ENCODE results near the gene MIS12. TPM values are rescaled to one million over a fixed set of nuclear protein-coding genes. Genes with fewer than 3 reads are reported as not detected.
A peak's percentile ranks its signal among the peaks of the same experiment; 100 is the strongest.

MIS12 gene
- total and polyA plus RNA-seq, 2 of the 13 experiments (the other 11 are each of a cell fraction or from before 2014, with no cell fraction given) = 13.4 to 28.0 TPM

DNA sequence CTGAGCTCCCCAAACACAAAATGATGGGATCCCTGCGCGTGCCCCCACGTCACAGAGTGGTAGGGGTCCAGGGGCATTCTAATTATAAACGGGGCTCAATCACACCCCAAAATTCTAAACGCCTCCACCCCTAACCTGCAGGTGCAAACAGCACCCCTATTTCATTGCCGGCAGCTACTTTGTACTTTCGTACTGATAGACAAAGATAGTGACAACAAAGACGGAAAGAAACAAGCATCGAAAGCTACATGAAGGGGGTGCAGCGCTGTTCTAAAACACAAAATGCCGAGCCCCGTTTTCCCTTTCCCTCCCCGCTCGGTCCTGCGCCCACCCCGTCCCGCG is 13.9 kb downstream of the MIS12 start:
- peaks cover 0 to 13% of the 10 kb centered on the region in 2 experiments; a peak in 3 of 5 replicates for H3K27me3 ChIP-seq (ENCODE audit: control insufficient read depth in 1 of 2, insufficient read depth in 2 of 2, low read length in 2 of 2)
- no peak overlapping the region for H2AFZ ChIP-seq (ENCODE audit: low read length)
- intact Hi-C loops (cut with micrococcal nuclease; ENCODE audit: unreplicated experiment) (no loop called here), in situ Hi-C loops (cut with HindIII; ENCODE audit: extremely low pct_ligation_motif_present, low pct_unique_long_range_greater_than_20kb) (no loop called here)
- no peak for DNase-seq (ENCODE audit: low spot score)
- H4K20me1 ChIP-seq (ENCODE audit: insufficient read depth, low read length) = no peaks in the 10 kb centered on the region
- CTCF ChIA-PET (ENCODE audit: low intra/inter-chr PET ratio, low total read pairs) = no interaction called here
- 26% methylated on average over 17 of the region's 18 CpGs for WGBS (ENCODE audit: low lambda C conversion rate)
- H3K79me2 ChIP-seq (ENCODE audit: insufficient read depth, low read length) = no peaks in the 10 kb centered on the region
- H3K27ac ChIP-seq (ENCODE audit: extremely low read length, insufficient read depth, low read length) = no peak overlapping the region
- H3K36me3 ChIP-seq (replicated peaks in 1 of 2; ENCODE audit: control insufficient read depth in 1 of 2, insufficient read depth in 2 of 2, low read length in 2 of 2) = no peaks in the 10 kb centered on the region
- POLR2A ChIA-PET = interaction anchor here (1.1 to 2.6 kb wide), 6 partner anchors 9 to 61 kb away, joined by 3 to 24 read pairs (median 4); partner anchors contain the start of genes C1QBP, DERL2, DHX33 and MIS12
- peak overlapping the region; percentile 55; the same call in 1 of the 2 replicates for H3K9ac ChIP-seq (ENCODE audit: insufficient read depth, low read depth, low read length)
- H3K4me1 ChIP-seq (ENCODE audit: insufficient read depth, low read length) = peaks cover 7% of the 10 kb centered on the region
- no peak for ATAC-seq
- BruUV-seq (replicated peaks) = no TSS peak
- no peaks in the 10 kb centered on the region for H3K9me3 ChIP-seq (ENCODE audit: low read length)
- H3K4me2 ChIP-seq (ENCODE audit: low read depth, low read length) = peak overlapping the region; percentile 75
- H3K4me3 ChIP-seq (replicated peaks in 1 of 3; ENCODE audit: insufficient read depth in 1 of 3, low read depth in 2 of 3, low read length in 3 of 3) = peak overlapping the region; percentile 75 to 79 (median 75)
- no peak for FAIRE-seq
- TF ChIP-seq ZNF550 (CRISPR knock-in tag; IDR thresholded peaks at IDR 0.05; ENCODE audit: borderline replicate concordance) (no peak), ZNF841 (CRISPR knock-in tag; IDR thresholded peaks at IDR 0.05; ENCODE audit: borderline replicate concordance) (no peak), ZNF44 (CRISPR knock-in tag; IDR thresholded peaks at IDR 0.05) (no peak), MXD4 (CRISPR knock-in tag; IDR thresholded peaks at IDR 0.05) (no peak), MTA3 (CRISPR knock-in tag; IDR thresholded peaks at IDR 0.05) (no peak), KDM4B (CRISPR knock-in tag; IDR thresholded peaks at IDR 0.05) (no peak), FIP1L1 (IDR thresholded peaks at IDR 0.05; ENCODE audit: borderline replicate concordance, insufficient read depth, low read depth, low read length) (no peak), HDAC1 (CRISPR knock-in tag; IDR thresholded peaks at IDR 0.05) (no peak), ARID2 (CRISPR knock-in tag; IDR thresholded peaks at IDR 0.05; ENCODE audit: borderline replicate concordance) (no peak), ZNF256 (CRISPR knock-in tag; conservative IDR thresholded peaks at IDR 0.05) (no peak)
- TF ChIP-seq, protein P1, sequence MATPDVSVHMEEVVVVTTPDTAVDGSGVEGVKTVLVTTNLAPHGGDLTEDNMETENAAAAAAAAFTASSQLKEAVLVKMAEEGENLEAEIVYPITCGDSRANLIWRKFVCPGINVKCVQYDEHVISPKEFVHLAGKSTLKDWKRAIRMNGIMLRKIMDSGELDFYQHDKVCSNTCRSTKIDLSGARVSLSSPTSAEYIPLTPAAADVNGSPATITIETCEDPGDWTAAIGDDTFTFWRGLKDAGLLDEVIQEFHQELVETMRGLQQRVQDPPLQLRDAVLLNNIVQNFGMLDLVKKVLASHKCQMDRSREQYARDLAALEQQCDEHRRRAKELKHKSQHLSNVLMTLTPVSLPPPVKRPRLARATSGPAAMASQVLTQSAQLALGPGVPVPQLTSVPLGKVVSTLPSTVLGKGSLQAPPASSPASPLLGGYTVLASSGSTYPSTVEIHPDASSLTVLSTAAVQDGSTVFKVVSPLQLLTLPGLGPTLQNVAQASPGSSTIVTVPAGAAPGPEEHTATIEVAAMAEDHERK (CRISPR knock-in tag; IDR thresholded peaks at IDR 0.05; ENCODE audit: low read depth) = no peak
- TF ChIP-seq, protein P2, sequence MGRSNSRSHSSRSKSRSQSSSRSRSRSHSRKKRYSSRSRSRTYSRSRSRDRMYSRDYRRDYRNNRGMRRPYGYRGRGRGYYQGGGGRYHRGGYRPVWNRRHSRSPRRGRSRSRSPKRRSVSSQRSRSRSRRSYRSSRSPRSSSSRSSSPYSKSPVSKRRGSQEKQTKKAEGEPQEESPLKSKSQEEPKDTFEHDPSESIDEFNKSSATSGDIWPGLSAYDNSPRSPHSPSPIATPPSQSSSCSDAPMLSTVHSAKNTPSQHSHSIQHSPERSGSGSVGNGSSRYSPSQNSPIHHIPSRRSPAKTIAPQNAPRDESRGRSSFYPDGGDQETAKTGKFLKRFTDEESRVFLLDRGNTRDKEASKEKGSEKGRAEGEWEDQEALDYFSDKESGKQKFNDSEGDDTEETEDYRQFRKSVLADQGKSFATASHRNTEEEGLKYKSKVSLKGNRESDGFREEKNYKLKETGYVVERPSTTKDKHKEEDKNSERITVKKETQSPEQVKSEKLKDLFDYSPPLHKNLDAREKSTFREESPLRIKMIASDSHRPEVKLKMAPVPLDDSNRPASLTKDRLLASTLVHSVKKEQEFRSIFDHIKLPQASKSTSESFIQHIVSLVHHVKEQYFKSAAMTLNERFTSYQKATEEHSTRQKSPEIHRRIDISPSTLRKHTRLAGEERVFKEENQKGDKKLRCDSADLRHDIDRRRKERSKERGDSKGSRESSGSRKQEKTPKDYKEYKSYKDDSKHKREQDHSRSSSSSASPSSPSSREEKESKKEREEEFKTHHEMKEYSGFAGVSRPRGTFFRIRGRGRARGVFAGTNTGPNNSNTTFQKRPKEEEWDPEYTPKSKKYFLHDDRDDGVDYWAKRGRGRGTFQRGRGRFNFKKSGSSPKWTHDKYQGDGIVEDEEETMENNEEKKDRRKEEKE (IDR thresholded peaks at IDR 0.05) = no peak
- TF ChIP-seq, protein P3, sequence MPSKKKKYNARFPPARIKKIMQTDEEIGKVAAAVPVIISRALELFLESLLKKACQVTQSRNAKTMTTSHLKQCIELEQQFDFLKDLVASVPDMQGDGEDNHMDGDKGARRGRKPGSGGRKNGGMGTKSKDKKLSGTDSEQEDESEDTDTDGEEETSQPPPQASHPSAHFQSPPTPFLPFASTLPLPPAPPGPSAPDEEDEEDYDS (CRISPR knock-in tag; IDR thresholded peaks at IDR 0.05) = no peak
- TF ChIP-seq, protein P4, sequence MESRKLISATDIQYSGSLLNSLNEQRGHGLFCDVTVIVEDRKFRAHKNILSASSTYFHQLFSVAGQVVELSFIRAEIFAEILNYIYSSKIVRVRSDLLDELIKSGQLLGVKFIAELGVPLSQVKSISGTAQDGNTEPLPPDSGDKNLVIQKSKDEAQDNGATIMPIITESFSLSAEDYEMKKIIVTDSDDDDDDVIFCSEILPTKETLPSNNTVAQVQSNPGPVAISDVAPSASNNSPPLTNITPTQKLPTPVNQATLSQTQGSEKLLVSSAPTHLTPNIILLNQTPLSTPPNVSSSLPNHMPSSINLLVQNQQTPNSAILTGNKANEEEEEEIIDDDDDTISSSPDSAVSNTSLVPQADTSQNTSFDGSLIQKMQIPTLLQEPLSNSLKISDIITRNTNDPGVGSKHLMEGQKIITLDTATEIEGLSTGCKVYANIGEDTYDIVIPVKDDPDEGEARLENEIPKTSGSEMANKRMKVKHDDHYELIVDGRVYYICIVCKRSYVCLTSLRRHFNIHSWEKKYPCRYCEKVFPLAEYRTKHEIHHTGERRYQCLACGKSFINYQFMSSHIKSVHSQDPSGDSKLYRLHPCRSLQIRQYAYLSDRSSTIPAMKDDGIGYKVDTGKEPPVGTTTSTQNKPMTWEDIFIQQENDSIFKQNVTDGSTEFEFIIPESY (CRISPR knock-in tag; IDR thresholded peaks at IDR 0.05) = no peak
- TF ChIP-seq, protein P5, sequence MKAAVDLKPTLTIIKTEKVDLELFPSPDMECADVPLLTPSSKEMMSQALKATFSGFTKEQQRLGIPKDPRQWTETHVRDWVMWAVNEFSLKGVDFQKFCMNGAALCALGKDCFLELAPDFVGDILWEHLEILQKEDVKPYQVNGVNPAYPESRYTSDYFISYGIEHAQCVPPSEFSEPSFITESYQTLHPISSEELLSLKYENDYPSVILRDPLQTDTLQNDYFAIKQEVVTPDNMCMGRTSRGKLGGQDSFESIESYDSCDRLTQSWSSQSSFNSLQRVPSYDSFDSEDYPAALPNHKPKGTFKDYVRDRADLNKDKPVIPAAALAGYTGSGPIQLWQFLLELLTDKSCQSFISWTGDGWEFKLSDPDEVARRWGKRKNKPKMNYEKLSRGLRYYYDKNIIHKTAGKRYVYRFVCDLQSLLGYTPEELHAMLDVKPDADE (CRISPR knock-in tag; IDR thresholded peaks at IDR 0.05) = no peak
- TF ChIP-seq, protein P6, sequence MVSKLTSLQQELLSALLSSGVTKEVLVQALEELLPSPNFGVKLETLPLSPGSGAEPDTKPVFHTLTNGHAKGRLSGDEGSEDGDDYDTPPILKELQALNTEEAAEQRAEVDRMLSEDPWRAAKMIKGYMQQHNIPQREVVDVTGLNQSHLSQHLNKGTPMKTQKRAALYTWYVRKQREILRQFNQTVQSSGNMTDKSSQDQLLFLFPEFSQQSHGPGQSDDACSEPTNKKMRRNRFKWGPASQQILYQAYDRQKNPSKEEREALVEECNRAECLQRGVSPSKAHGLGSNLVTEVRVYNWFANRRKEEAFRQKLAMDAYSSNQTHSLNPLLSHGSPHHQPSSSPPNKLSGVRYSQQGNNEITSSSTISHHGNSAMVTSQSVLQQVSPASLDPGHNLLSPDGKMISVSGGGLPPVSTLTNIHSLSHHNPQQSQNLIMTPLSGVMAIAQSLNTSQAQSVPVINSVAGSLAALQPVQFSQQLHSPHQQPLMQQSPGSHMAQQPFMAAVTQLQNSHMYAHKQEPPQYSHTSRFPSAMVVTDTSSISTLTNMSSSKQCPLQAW (CRISPR knock-in tag; IDR thresholded peaks at IDR 0.05) = no peak

Measured in HepG2 (cell line).